LNCaP clone FGC (cell line): ENCODE measurements around the gene CCDC93.

Experiments used
- DNase-seq: peaks from one replicate; pipeline ENCODE4 v3.0.0-alpha.2; 2011; ENCODE audit warnings: low read depth
- H3K4me3 ChIP-seq: 2 replicates; pipeline ENCODE4 v1.5.1; 2011; ENCODE audit warnings: mild to moderate bottlenecking, low read depth, low read length, control low read depth
- TF ChIP-seq, protein P1 (sequence below): IDR thresholded peaks from 2 replicates; pipeline ENCODE4 v1.5.1; 2012; ENCODE audit warnings: mild to moderate bottlenecking; ENCODE audit not compliant: control insufficient read depth, insufficient read depth; ENCODE audit errors: extremely low read depth

Gene CCDC93

DNA sequence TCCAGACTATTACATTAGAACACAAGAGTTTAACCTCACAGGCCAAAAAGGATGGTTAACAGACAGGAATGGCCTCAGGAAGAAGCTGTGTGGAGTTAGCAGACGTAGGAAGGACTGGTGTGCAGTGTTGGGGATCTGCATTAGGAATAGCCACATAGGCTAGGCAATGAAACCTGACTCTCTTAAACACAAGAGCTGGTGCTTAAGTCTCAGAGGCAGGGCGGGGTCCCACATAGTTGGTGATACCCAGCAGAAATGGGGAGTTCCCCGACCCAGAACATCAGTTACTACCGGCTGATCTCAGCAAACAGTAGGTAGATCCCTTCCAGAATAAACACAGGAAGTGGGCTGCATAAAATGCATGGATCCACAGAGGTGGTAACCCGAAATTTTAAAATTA lies 64.1 kb downstream of the CCDC93 start:
- TF ChIP-seq, protein P1, sequence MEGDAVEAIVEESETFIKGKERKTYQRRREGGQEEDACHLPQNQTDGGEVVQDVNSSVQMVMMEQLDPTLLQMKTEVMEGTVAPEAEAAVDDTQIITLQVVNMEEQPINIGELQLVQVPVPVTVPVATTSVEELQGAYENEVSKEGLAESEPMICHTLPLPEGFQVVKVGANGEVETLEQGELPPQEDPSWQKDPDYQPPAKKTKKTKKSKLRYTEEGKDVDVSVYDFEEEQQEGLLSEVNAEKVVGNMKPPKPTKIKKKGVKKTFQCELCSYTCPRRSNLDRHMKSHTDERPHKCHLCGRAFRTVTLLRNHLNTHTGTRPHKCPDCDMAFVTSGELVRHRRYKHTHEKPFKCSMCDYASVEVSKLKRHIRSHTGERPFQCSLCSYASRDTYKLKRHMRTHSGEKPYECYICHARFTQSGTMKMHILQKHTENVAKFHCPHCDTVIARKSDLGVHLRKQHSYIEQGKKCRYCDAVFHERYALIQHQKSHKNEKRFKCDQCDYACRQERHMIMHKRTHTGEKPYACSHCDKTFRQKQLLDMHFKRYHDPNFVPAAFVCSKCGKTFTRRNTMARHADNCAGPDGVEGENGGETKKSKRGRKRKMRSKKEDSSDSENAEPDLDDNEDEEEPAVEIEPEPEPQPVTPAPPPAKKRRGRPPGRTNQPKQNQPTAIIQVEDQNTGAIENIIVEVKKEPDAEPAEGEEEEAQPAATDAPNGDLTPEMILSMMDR = no peak
- H3K4me3 ChIP-seq = no peak overlapping the region
- DNase-seq = no peak

DNA sequence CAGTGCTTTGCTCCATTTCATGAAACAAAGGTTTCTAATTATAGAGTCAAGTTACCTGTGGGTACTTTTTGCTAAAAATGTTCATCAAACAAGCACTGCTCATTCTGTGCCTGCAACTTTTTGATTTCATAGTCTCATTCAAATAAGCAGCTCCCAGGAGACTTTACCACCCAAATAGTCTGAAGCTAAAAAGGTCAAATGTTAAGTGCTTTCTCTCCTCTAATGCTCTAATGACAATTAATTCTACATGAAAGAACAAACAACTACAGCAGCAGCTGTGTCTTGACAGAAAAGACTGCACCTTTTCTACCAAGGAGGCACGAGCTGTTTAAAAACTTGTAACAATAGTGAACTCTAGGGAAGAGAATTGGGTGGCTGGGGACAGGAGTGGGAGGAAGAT lies 65.3 kb downstream of the CCDC93 start:
- TF ChIP-seq, protein P1 = no peak
- DNase-seq = no peak
- H3K4me3 ChIP-seq = no peak overlapping the region

DNA sequence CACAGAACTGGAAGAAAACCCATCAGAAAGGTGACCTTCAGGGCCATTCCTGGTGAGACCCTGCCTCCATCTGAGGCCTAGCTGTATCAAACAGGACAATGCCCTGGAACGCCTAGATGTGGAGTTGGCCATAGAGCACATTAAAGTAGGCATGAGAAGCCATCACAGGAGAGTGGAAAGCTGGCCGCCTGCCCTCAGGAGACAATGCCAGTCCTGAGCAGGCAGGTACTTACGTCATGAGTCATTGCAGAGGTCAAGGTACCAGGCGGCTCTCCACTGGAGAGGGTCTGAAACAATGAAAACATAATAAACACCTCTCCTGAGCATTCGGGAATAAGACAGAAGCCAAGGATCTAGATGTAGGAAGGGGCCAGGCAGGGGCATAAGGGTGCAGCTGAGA lies 68.6 kb downstream of the CCDC93 start:
- no peak overlapping the region for H3K4me3 ChIP-seq
- DNase-seq = no peak
- TF ChIP-seq, protein P1 = no peak

DNA sequence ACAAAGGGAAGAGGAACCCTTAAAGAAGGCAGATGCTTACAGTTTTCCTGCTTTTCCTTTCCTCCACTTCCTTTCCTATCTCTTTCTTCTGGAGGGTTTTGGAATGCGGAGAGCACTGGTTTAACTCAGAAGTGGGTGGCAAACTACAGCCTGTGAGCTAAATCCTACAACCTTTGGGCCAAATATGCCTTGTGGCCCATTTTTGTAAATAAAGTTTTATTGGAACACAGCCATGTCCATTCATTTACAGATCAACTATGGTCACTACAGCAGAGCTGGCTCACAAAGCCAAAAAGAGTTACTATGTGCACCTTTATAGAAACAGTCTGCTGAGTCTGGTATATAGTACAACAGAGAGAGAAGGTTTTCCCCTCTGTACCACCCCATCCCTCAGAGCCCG lies 69.1 kb downstream of the CCDC93 start:
- DNase-seq = no peak
- TF ChIP-seq, protein P1 = no peak
- H3K4me3 ChIP-seq = no peak overlapping the region

DNA sequence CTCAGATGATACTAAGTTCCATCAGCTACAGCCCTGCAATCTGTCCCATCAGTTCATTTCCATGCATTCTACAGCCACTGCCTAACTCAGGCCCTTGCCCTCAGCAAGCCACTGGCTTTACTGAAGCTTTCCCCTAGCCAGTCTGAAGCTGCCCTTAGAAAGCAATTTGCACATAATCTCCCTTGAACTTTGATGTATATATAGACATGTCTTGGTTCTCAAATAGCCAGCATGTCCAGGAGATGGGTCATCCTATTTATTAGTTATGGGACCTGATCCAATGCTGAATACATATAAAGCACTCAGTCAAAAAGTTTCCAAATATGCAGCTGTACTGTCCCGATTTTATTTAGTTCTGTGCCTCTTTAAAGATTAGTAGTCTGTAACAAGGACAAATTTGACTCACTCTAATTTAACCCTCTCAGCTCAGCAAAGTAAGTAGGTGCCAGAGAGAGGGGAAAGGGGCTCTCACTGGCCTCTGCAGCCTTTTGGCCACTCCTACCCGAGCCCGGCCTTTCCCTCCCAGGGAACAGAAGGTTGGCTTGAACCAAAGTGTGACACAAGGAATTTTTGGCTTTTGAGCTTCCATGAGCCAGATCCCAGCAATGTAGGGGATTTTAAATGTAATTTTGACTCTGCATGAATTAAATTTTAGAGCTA lies 70.7 kb downstream of the CCDC93 start:
- no peak overlapping the region for H3K4me3 ChIP-seq
- TF ChIP-seq, protein P1 = no peak
- peak; percentile 59 for DNase-seq

DNA sequence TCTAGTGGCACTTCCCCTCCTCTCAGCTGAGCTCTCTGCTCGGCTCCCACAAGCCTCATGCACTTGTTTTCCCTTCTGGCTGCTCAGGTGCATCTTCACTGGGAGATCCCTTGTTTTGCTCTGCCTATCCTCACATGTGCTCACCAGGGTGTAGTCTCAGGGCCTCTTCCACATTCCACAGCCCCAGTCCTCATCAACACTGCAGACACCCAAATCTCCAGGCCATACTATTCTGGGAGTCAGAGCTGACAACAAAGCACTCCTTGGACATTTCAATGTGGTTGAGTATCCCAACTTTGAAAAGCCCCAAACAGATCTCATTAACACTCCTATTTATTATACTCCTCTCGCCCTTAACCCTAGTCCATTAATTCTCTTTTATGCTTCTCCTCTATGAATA lies 71.3 kb downstream of the CCDC93 start:
- no peak for DNase-seq
- H3K4me3 ChIP-seq = no peak overlapping the region
- TF ChIP-seq, protein P1 = no peak

DNA sequence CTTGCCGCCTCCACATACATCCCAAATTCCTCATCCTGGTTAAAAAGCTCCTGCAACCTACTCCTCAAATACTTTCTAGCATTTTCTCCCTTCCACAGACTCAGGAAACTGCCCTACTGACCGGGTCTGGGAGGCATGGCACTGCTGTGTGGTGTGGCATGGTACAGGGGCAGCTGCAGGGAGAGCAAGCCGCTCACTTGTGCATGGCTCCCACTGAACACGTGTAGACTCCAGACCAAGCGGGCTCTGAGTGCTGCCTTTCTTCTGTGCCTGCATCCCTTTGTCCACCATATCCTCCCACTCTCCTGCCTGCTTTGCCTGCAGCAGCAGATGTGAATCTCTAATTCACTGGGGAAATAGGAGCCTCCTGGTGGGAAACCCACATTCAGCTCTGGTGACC lies 72.2 kb downstream of the CCDC93 start:
- no peak overlapping the region for H3K4me3 ChIP-seq
- TF ChIP-seq, protein P1 = no peak
- no peak for DNase-seq
